Measurements from ENCODE around the gene SEMA3A.
"Not testable (repeated sequence)": the region's sequence is repeated elsewhere in the genome, so short reads cannot be mapped to it uniquely, and the experiment has no call there.

SEMA3A gene

DNA sequence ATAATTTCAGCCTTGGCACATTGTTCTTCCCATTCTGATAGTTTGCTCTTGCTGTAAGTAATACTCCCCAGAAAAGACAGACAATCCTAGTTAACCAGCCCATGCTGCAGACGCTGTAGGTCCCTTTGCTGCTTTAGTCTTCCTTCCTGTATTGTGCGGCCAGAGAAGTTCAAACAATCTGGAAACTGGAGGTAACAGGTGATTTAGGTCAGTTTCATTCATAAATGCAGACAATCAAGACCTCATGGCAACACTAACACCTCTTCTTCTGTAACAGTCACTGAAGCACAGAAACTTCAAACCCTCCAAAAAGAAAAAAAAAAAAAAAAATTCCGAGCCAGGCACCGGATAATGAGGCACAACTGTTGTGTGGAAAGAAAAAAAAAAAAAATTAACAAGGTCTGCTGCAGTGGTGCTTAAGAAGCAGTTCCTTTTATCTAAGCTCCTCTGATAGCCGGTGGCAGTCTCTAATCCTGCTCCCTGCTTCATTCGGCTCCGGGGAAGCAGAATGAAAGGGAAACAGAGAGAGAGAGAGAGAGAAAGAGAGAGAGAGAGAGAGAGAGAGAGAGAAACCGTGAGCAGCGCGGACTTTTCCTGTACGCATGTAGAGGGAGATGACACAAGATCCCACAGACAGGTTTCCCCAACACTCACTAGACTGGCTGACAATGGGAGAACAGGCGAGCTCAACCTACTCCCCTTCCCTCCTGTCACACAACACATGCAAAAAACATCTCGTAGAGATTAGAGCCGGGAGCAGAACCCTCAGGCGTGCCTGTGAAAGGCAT, at the start of gene SEMA3A:
Gene SEMA3A (minus strand): TSS at position 306 of the 788 bp plus-strand sequence. CDS start 203 bp downstream, at position 103.
- peak; percentile 0 for DNase-seq (ENCODE audit: low read depth)

- DNase-seq (ENCODE audit: low read depth), result not testable (repeated sequence)
These were observed 48.4 kb upstream of the SEMA3A start for GRCh38 chr7:84243037-84243436.

- DNase-seq (ENCODE audit: low read depth), result no peak
These were observed 44.0 kb upstream of the SEMA3A start for GRCh38 chr7:84238596-84238995.

- DNase-seq (ENCODE audit: low read depth), result no peak
These were observed 43.1 kb upstream of the SEMA3A start for GRCh38 chr7:84237533-84238173.

GRCh38 chr7:84236398-84236797, 41.8 kb upstream of the SEMA3A start:
- DNase-seq (ENCODE audit: low read depth), result no peak

DNA sequence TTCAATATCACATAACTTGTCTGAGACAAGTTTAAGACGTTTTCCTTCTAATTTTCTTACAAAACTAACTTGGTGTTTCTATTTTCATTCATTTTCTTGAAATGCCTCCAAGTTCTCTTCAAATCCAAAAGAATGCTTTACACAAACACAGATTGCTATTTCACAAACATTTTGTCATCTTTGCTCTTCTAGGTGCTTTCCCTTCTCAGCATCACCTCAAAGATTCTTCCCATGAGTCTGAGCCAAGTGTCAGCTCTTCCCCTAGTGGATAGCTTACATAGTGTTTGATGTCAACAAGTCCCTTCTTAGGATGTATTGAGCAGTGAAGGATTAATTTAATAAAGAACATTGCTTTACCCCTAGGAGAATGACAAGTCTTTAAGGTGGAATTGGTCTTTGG, 38.1 kb upstream of the SEMA3A start:
- DNase-seq (ENCODE audit: low read depth), result no peak

- no peak for DNase-seq (ENCODE audit: low read depth)
These were observed 36.6 kb upstream of the SEMA3A start for GRCh38 chr7:84231157-84231556.

DNA sequence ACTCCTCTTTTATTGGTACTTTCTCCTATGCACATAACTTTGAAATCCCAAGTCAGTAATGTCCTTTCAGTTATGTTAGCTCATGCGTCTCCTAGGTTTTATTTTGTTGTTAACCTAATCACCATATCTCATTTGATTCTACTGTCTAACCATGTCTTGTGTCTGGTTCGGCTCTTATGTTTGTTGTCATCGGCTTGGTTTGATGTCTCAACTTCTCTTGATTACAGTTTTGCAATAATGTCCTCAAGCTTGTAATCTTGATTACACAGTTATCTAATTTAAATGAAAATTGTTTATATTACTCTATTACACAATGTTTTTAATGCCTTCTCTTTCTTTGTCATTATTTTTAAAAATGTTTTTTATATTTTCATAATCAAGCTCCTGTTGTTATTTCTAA, 35.9 kb upstream of the SEMA3A start:
- no peak for DNase-seq (ENCODE audit: low read depth)

DNA sequence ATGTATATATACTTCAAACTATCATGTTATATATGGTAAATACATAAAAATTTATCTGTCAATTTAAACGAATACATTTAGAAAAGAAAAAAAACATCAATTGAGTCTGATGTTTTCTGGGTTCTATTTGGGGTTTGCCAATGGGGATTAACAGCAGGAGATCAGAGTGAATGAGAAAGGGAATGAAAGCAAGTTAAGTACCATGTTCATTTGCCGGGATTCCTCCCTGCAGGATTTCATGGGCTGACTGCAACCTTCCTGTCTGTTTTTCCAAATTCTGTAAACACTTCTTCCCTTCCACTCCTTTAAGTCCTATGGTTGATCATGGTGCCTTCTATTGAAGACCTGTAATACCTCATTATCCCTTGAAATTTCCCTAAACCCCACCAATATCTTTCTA, 33.9 kb upstream of the SEMA3A start:
- no peak for DNase-seq (ENCODE audit: low read depth)

DNA sequence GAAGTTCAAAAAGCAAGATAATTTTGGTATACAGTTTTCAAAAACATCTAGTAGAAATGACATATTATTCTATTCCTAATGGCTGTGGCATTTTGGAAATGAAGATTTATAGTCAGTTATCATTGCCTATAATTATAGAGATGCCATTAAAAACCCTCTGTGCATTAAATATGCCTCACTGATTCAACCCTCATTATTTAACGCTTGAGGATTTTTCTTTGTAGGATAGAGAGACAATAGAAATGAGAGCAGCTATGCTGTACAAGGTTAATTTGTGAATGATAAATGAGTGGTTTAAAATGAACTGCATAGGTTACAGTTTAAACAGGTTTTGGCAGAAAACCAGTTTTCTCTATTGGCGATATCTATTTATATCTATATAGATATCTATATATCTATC, 32.2 kb upstream of the SEMA3A start:
- DNase-seq (ENCODE audit: low read depth), result no peak

GRCh38 chr7:84224505-84224904, 29.9 kb upstream of the SEMA3A start:
- no peak for DNase-seq (ENCODE audit: low read depth)

GRCh38 chr7:84219310-84219709, 24.7 kb upstream of the SEMA3A start:
- no peak for DNase-seq (ENCODE audit: low read depth)

DNA sequence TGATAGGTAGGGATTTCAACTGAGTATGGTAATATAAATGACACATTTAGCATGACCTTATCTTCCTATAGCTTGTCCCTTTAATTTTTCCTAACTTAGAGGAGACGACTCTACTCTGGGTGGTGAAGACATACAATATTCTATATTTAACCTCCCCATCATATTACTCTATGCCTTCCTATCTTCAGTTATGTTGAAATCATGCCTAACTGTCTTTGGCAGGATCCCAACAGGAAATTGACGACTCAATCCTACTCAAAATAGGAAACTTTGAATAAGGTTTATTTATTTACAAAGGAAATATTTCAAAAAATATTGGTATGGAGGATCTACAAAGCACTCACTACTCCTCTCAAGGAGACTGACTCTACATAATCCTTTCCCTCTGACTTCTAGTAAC, 24.1 kb upstream of the SEMA3A start:
- no peak for DNase-seq (ENCODE audit: low read depth)

- no peak for DNase-seq (ENCODE audit: low read depth)
These were observed 21.9 kb upstream of the SEMA3A start for GRCh38 chr7:84216472-84216871.

GRCh38 chr7:84214757-84215156, 20.2 kb upstream of the SEMA3A start:
- not testable (repeated sequence) for DNase-seq (ENCODE audit: low read depth)

- DNase-seq (ENCODE audit: low read depth), result no peak
These were observed 15.7 kb upstream of the SEMA3A start for GRCh38 chr7:84210301-84210700.

DNA sequence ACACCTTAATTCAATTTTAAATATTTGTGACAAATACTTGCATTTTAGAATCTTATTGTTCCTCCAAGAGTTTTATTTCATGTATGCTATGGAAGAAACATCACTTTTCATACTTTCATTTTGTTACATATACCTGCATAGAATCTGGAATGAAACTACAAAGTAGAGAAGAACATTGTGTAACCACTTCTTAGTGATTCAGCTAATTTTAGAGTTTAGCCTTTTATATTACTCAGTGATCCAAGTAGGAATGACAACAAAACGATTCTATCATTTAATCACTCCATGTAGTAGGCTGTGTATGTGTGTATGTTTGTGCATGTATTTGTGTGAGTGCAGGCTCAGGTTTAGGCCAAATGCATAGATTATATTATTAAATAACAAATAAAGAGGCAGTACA, 14.4 kb upstream of the SEMA3A start:
- DNase-seq (ENCODE audit: low read depth), result no peak

GRCh38 chr7:84207615-84208014, 13.0 kb upstream of the SEMA3A start:
- no peak for DNase-seq (ENCODE audit: low read depth)

GRCh38 chr7:84207025-84207424, 12.4 kb upstream of the SEMA3A start:
- no peak for DNase-seq (ENCODE audit: low read depth)

GRCh38 chr7:84204655-84205054, 10.1 kb upstream of the SEMA3A start:
- no peak for DNase-seq (ENCODE audit: low read depth)

DNA sequence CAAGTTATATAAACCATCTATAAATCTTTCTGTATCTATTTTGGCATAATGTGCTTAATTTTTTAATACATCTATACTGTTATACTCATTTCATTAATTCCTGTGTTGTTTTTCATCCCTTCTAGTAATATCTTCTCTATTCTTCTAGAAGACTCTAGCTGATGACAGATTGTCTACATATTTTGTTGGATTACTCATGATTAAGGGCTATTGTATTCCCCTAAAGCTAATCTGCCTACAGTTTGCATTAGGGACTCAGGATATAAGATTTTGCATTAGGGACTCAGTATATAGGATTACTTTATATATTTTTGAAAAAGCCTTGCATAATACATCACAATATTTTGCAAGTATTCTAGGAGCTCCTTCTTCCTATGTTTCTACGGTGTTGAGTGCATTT, 8.3 kb upstream of the SEMA3A start:
- DNase-seq (ENCODE audit: low read depth), result no peak

DNA sequence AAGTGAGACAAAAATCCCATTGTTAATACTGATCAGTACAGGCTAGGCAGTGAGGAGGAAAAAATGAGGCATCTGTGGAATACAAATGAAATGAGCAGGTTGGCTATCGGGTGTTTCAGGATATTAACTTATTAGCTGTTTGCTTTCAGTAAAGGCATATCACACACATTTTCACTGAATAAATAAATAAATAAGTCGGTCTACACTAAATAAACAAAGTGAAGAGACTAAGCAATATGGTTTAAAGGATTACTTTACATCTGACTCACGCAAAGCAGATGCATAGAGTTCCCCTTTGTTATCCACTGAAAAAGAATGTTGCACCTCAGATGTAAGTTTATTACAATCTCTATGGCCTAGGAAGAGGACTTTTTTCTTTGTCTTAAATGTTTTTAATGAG, 6.3 kb upstream of the SEMA3A start:
- DNase-seq (ENCODE audit: low read depth), result no peak

GRCh38 chr7:84199216-84199615, 4.6 kb upstream of the SEMA3A start:
- no peak for DNase-seq (ENCODE audit: low read depth)

DNA sequence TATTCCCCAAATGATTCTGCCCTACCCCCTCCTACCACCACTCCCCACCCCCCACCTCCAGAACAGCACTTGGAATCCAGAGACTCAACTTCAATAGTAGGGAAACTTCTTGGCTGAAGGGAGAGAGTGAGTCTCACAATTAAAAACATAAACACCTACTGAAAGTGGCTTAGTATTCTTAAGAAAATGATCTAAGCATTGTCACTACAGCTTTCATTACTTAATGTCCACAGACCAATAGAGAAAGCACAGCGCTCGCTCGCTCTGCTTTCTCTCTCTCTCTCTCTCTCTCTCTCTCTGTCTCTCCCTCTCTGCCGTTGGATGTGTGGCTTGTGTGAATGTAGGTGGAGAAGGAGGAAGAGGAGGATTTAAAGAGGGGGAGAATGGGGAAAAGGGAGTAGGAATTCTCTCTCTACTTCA, 1.5 kb upstream of the SEMA3A start:
- no peak for DNase-seq (ENCODE audit: low read depth)
